H1 (cell line): ENCODE measurements around the gene TYK2. TPM values are rescaled to one million over a fixed set of nuclear protein-coding genes. Genes with fewer than 3 reads are reported as not detected.

Experiments used
- CTCF ChIA-PET: fragments of 300-600 bp; sonication (Branson Sonifier 250); formaldehyde crosslinking; loops from one replicate; lab custom pipeline; 2021; ENCODE audit not compliant: partially characterized antibody; lab: Charles Lee
- POLR2A ChIA-PET: fragments of 300-600 bp; sonication (Branson Sonifier 250); formaldehyde crosslinking; loops from one replicate; lab custom pipeline; 2021; ENCODE audit warnings: inconsistent platforms; ENCODE audit not compliant: partially characterized antibody; lab: Charles Lee
- DNase-seq, 2 experiments: peaks; one replicate each; pipeline versions ENCODE4 v3.0.0 to v3.0.0-alpha.2; 2010 to 2022; ENCODE audit warnings: low spot score in 2 of 2, low read depth in 1 of 2, mixed read lengths in 1 of 2
- FAIRE-seq: peaks from 2 replicates; lab custom pipeline; 2011; peaks lifted over from hg19 to GRCh38; lab: Jason Lieb, UNC
- H2AFZ ChIP-seq: 2 replicates; pipeline ENCODE4 v1.8.1; 2012; ENCODE audit warnings: low read length, inconsistent platforms
- H2AK5ac ChIP-seq: 2 replicates; pipeline ENCODE4 v1.6.1; 2013; ENCODE audit warnings: low read depth, low read length
- H2BK120ac ChIP-seq: replicated peaks from 2 replicates; pipeline ENCODE3; 2013; ENCODE audit warnings: low read depth, low read length, inconsistent platforms
- H2BK12ac ChIP-seq: 2 replicates; pipeline ENCODE4 v1.6.1; 2013; ENCODE audit warnings: low read depth, low read length
- H2BK15ac ChIP-seq: 2 replicates; pipeline ENCODE4 v1.6.1; 2013; ENCODE audit warnings: low read length
- H2BK20ac ChIP-seq: 2 replicates; pipeline ENCODE4 v1.6.1; 2013; ENCODE audit warnings: low read length
- H2BK5ac ChIP-seq: 2 replicates; pipeline ENCODE4 v1.6.1; 2013; ENCODE audit warnings: low read depth, low read length
- H3K14ac ChIP-seq: 2 replicates; pipeline ENCODE4 v1.6.1; 2013; ENCODE audit warnings: inconsistent platforms; ENCODE audit not compliant: insufficient read length
- H3K18ac ChIP-seq: 2 replicates; pipeline ENCODE4 v1.6.1; 2013; ENCODE audit warnings: low read length; ENCODE audit errors: extremely low read depth
- H3K23ac ChIP-seq: 2 replicates; pipeline ENCODE4 v1.6.1; 2013; ENCODE audit warnings: inconsistent platforms; ENCODE audit not compliant: insufficient read length
- H3K23me2 ChIP-seq: 2 replicates; pipeline ENCODE4 v1.6.1; 2013; ENCODE audit warnings: low read depth, low read length
- H3K27ac ChIP-seq: 2 replicates; pipeline ENCODE4 v1.6.1; 2011; ENCODE audit warnings: low read depth, low read length, inconsistent platforms
- H3K27me3 ChIP-seq, 4 experiments: replicated peaks in 1 of 4; 1 replicate in 1 of 4; 2 replicates in 3 of 4; pipeline versions ENCODE4 v1.6.1 to v1.8.1; 2011 to 2013; ENCODE audit warnings: low read length in 3 of 4, mild to moderate bottlenecking in 3 of 4, inconsistent platforms in 2 of 4, mixed read lengths in 2 of 4, moderate library complexity in 1 of 4; ENCODE audit not compliant: control insufficient read depth in 3 of 4, insufficient read depth in 3 of 4; ENCODE audit errors: extremely low read depth in 1 of 4
- H3K36me3 ChIP-seq, 4 experiments: 2 replicates each; pipeline versions ENCODE4 v1.6.1 to v1.8.1; 2011 to 2013; ENCODE audit warnings: mild to moderate bottlenecking in 4 of 4, low read length in 3 of 4, moderate library complexity in 2 of 4, control low read depth in 1 of 4, inconsistent platforms in 1 of 4; ENCODE audit not compliant: insufficient read depth in 4 of 4, control insufficient read depth in 2 of 4
- H3K4ac ChIP-seq: replicated peaks from 2 replicates; pipeline ENCODE3; 2013; ENCODE audit warnings: low read length, low read depth, mixed read lengths, inconsistent platforms; ENCODE audit not compliant: insufficient read length
- H3K4me1 ChIP-seq, 4 experiments: replicated peaks in 1 of 4; 1 replicate in 1 of 4; 2 replicates in 3 of 4; pipeline versions ENCODE4 v1.6.1 to v1.8.1; 2011 to 2013; ENCODE audit warnings: low read length in 3 of 4, inconsistent platforms in 2 of 4, mixed read lengths in 1 of 4; ENCODE audit not compliant: insufficient read depth in 4 of 4, control insufficient read depth in 3 of 4
- H3K4me2 ChIP-seq, 2 experiments: 2 replicates each; pipeline versions ENCODE4 v1.6.1 to v1.8.1; 2011 to 2013; ENCODE audit warnings: low read depth in 2 of 2, low read length in 2 of 2, control low read depth in 1 of 2, inconsistent platforms in 1 of 2, mild to moderate bottlenecking in 1 of 2; ENCODE audit not compliant: insufficient read depth in 1 of 2
- H3K4me3 ChIP-seq, 4 experiments: fragments of 200-600, 300-600 bp in 1 of 4; sonication (generic), shearing (Covaris generic), sonication (Bioruptor Twin) in 1 of 4; 2 replicates each; pipeline versions ENCODE4 v1.5.1 to v1.8.1; 2011 to 2016; ENCODE audit warnings: low read length in 4 of 4, low read depth in 3 of 4, control low read depth in 2 of 4, inconsistent platforms in 2 of 4, mild to moderate bottlenecking in 2 of 4, mixed read lengths in 1 of 4, moderate library complexity in 1 of 4; ENCODE audit not compliant: insufficient read depth in 2 of 4; ENCODE audit errors: extremely low read depth in 1 of 4
- H3K56ac ChIP-seq: replicated peaks from 2 replicates; pipeline ENCODE3; 2013; ENCODE audit warnings: low read depth, mild to moderate bottlenecking, mixed read lengths, low read length, inconsistent platforms; ENCODE audit not compliant: insufficient read length
- H3K79me1 ChIP-seq: 2 replicates; pipeline ENCODE4 v1.6.1; 2013; ENCODE audit warnings: low read depth, low read length, control low read depth
- H3K79me2 ChIP-seq, 2 experiments: 2 replicates each; pipeline versions ENCODE4 v1.6.1 to v1.8.1; 2012 to 2013; ENCODE audit warnings: low read length in 2 of 2, mild to moderate bottlenecking in 2 of 2, inconsistent platforms in 1 of 2; ENCODE audit not compliant: insufficient read depth in 2 of 2, control insufficient read depth in 1 of 2
- H3K9ac ChIP-seq, 4 experiments: replicated peaks in 1 of 4; 1 replicate in 1 of 4; 2 replicates in 3 of 4; pipeline versions ENCODE4 v1.6.1 to v1.8.1; 2011 to 2013; ENCODE audit warnings: low read depth in 3 of 4, low read length in 3 of 4, control low read depth in 2 of 4, mild to moderate bottlenecking in 2 of 4, moderate library complexity in 2 of 4, inconsistent platforms in 1 of 4; ENCODE audit errors: extremely low read depth in 1 of 4
- H3K9me3 ChIP-seq, 2 experiments: 2 replicates each; pipeline versions ENCODE4 v1.6.1 to v1.8.1; 2012 to 2013; ENCODE audit warnings: mild to moderate bottlenecking in 2 of 2, moderate library complexity in 2 of 2, control low read depth in 1 of 2, inconsistent platforms in 1 of 2, low read depth in 1 of 2, low read length in 1 of 2, mixed read lengths in 1 of 2; ENCODE audit not compliant: insufficient read depth in 2 of 2
- H4K20me1 ChIP-seq, 2 experiments: replicated peaks in 1 of 2; 2 replicates each; pipeline versions ENCODE3 to v1.8.1; 2011 to 2013; ENCODE audit warnings: inconsistent platforms in 2 of 2, low read length in 2 of 2, mild to moderate bottlenecking in 1 of 2; ENCODE audit not compliant: insufficient read depth in 2 of 2, control insufficient read depth in 1 of 2
- H4K5ac ChIP-seq: 2 replicates; pipeline ENCODE4 v1.6.1; 2013; ENCODE audit warnings: low read length, low read depth, mixed read lengths, inconsistent platforms; ENCODE audit not compliant: insufficient read length
- H4K8ac ChIP-seq: 2 replicates; pipeline ENCODE4 v1.8.0; 2013; ENCODE audit warnings: mild to moderate bottlenecking, moderate library complexity, low read length, inconsistent platforms; ENCODE audit not compliant: insufficient read depth; ENCODE audit errors: extremely low read depth
- H4K91ac ChIP-seq: replicated peaks from 2 replicates; pipeline ENCODE3; 2013; ENCODE audit warnings: low read length, mixed read lengths, inconsistent platforms; ENCODE audit not compliant: insufficient read length
- WGBS, 2 experiments: shearing (Covaris generic) in 1 of 2; methylation state at CpG; one replicate each; pipeline versions ENCODE4 v1.1.6 to v1.1.7; 2013 to 2015; ENCODE audit warnings: low lambda C conversion rate in 2 of 2, mixed read lengths in 2 of 2, inconsistent platforms in 1 of 2, low coverage in 1 of 2, missing lambda C conversion rate in 1 of 2; ENCODE audit not compliant: insufficient replicate concordance in 2 of 2, insufficient coverage in 1 of 2, insufficient read length in 1 of 2; ENCODE audit errors: extremely low coverage in 1 of 2, missing lambda C conversion rate in 1 of 2; 5-methylcytosine and 5-hydroxymethylcytosine counted together
- polyA plus RNA-seq, 7 experiments: library from polyadenylated mRNA; depleted of rRNA in 3 of 7; stranded (reverse) in 5 of 7; unstranded in 2 of 7; fragments of >200 nt in 5 of 7; fragments of 200-250 nt in 2 of 7; gene quantifications; 1 replicate in 5 of 7; 2 replicates in 1 of 7; 4 replicates in 1 of 7; pipeline versions ENCODE4 v1.2.1 to v1.2.3, GENCODE V29; 2011 to 2013; ENCODE audit warnings: missing spikeins in 2 of 7, mixed read lengths in 2 of 7
- total RNA-seq: library from RNA; stranded (reverse); fragmentation: NEBNext Ultra II Directional; extraction: Animal tissue kit (Norgen Biotek cat#: 25700); gene quantifications from 2 replicates; pipeline ENCODE4 v1.2.1, GENCODE V29; 2021
- TF ChIP-seq, protein P1 (sequence below): IDR thresholded peaks from 2 replicates; pipeline ENCODE4 v1.6.1; 2011; ENCODE audit warnings: low read depth, mild to moderate bottlenecking, low read length; ENCODE audit not compliant: insufficient read depth

Gene TYK2
- total and polyA plus RNA-seq, 2 of the 8 experiments (the other 6 are each of a cell fraction or from before 2014, with no cell fraction given): 32.1 to 40.8 TPM

- no peak for FAIRE-seq
- CTCF ChIA-PET: interaction anchor here (1.1 to 1.2 kb wide), 3 partner anchors 11 to 20 kb away, joined by 3 to 6 read pairs (median 4); partner anchors contain the start of gene ICAM5
- Histone ChIP-seq H2AFZ (no peak within 1 kb of the TSS), H2BK5ac (no peak within 1 kb of the TSS), H3K9me3 (no peaks in the 10 kb centered on the region), H2BK15ac (no peak within 1 kb of the TSS), H3K4me3 (no peak within 1 kb of the TSS)
- TF ChIP-seq, protein P1, sequence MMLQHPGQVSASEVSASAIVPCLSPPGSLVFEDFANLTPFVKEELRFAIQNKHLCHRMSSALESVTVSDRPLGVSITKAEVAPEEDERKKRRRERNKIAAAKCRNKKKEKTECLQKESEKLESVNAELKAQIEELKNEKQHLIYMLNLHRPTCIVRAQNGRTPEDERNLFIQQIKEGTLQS: no peak
- TF ChIP-seq, all 59 proteins: peak for 0
- Histone ChIP-seq H3K79me2 (no peaks in the 10 kb centered on the region), H3K27me3 (no peaks in the 10 kb centered on the region), H3K27ac (no peak within 1 kb of the TSS), H2AK5ac (no peak within 1 kb of the TSS), H4K8ac (no peak within 1 kb of the TSS), H3K18ac (no peak within 1 kb of the TSS), H2BK12ac (no peak within 1 kb of the TSS), H3K4me2 (no peak within 1 kb of the TSS), H4K5ac (no peak within 1 kb of the TSS), H2BK120ac (no peak within 1 kb of the TSS), H3K4ac (no peak within 1 kb of the TSS), H3K23ac (no peak within 1 kb of the TSS), H3K23me2 (no peaks in the 10 kb centered on the region), H3K14ac (no peak within 1 kb of the TSS), H4K20me1 (no peaks in the 10 kb centered on the region), H3K4me1 (no peaks in the 10 kb centered on the region), H3K36me3 (peaks cover 0 to 11% (median 0%) of the 10 kb centered on the region in 4 experiments; a peak in 2 of 8 replicates), H3K9ac (no peak within 1 kb of the TSS), H4K91ac (no peak within 1 kb of the TSS), H3K56ac (no peak within 1 kb of the TSS), H3K79me1 (no peaks in the 10 kb centered on the region), H2BK20ac (no peak within 1 kb of the TSS)
- 90% methylated on average over 24 of the region's 24 CpGs; no CpG with 5 or more reads in 1 of the 2 experiments for WGBS, 2 experiments
- POLR2A ChIA-PET: interaction anchor here (0.5 to 1.8 kb wide), 9 partner anchors 11 to 198 kb away, joined by 3 to 4 read pairs (median 3); partner anchors contain the start of genes ICAM1 and P2RY11
- DNase-seq: no peak
Observed at GRCh38 chr19:10309423-10309822, 70.9 kb downstream of the TYK2 start, which contains the start of gene ZGLP1. TSS of gene ZGLP1 (minus strand) at chr19:10309815.
